ENCODE measurements around the gene TCFL5.

Gene TCFL5

GRCh38 chr20:62890444-62890843, 28.8 kb upstream of the TCFL5 start:
- no peak overlapping the region for H2AFZ ChIP-seq (ENCODE audit: low read length)
- H3K9ac ChIP-seq (ENCODE audit: low read depth, low read length, poor library complexity, severe bottlenecking): no peak overlapping the region
- H3K36me3 ChIP-seq (ENCODE audit: insufficient read depth, low read length): peaks cover 74% of the 10 kb centered on the region; the same call in 1 of the 2 replicates
- H4K20me1 ChIP-seq (ENCODE audit: insufficient read depth, low read length, poor library complexity, severe bottlenecking): no peaks in the 10 kb centered on the region
- H3F3A ChIP-seq (ENCODE audit: low read depth): no peaks in the 10 kb centered on the region
- H3K4me3 ChIP-seq (ENCODE audit: low read length, poor library complexity, severe bottlenecking): no peak overlapping the region
- no peaks in the 10 kb centered on the region for H3K27me3 ChIP-seq (ENCODE audit: insufficient read depth, low read length, poor library complexity, severe bottlenecking)
- no peaks in the 10 kb centered on the region for H3K79me2 ChIP-seq (ENCODE audit: insufficient read depth, low read length)
- no peaks in the 10 kb centered on the region for H3K9me3 ChIP-seq (ENCODE audit: insufficient read depth, low read depth, low read length)
- no peaks in the 10 kb centered on the region for H3K4me1 ChIP-seq (ENCODE audit: insufficient read depth, low read length, poor library complexity, severe bottlenecking)
- H3K4me2 ChIP-seq (ENCODE audit: low read depth, low read length, poor library complexity, severe bottlenecking): no peak overlapping the region
- TF ChIP-seq CTCF (conservative IDR thresholded peaks at IDR 0.05; ENCODE audit: low read length) (no peak), EZH2phosphoT487 (IDR thresholded peaks at IDR 0.05; ENCODE audit: borderline replicate concordance) (no peak)
- H3K9me2 ChIP-seq (replicated peaks; ENCODE audit: low read depth, low read length): no peaks in the 10 kb centered on the region

- H3K9ac ChIP-seq (ENCODE audit: low read depth, low read length, poor library complexity, severe bottlenecking): no peak overlapping the region
- H3F3A ChIP-seq (ENCODE audit: low read depth): no peaks in the 10 kb centered on the region
- no peaks in the 10 kb centered on the region for H3K4me1 ChIP-seq (ENCODE audit: insufficient read depth, low read length, poor library complexity, severe bottlenecking)
- H3K9me2 ChIP-seq (replicated peaks; ENCODE audit: low read depth, low read length): no peaks in the 10 kb centered on the region
- no peaks in the 10 kb centered on the region for H3K79me2 ChIP-seq (ENCODE audit: insufficient read depth, low read length)
- H3K4me3 ChIP-seq (ENCODE audit: low read length, poor library complexity, severe bottlenecking): no peak overlapping the region
- H4K20me1 ChIP-seq (ENCODE audit: insufficient read depth, low read length, poor library complexity, severe bottlenecking): no peaks in the 10 kb centered on the region
- no peak overlapping the region for H3K4me2 ChIP-seq (ENCODE audit: low read depth, low read length, poor library complexity, severe bottlenecking)
- H3K36me3 ChIP-seq (ENCODE audit: insufficient read depth, low read length): peaks cover 73% of the 10 kb centered on the region; the same call in 1 of the 2 replicates
- no peaks in the 10 kb centered on the region for H3K27me3 ChIP-seq (ENCODE audit: insufficient read depth, low read length, poor library complexity, severe bottlenecking)
- H3K9me3 ChIP-seq (ENCODE audit: insufficient read depth, low read depth, low read length): no peaks in the 10 kb centered on the region
- no peak overlapping the region for H2AFZ ChIP-seq (ENCODE audit: low read length)
- no peak for TF ChIP-seq EZH2phosphoT487 (IDR thresholded peaks at IDR 0.05; ENCODE audit: borderline replicate concordance)
- no peak for TF ChIP-seq CTCF (conservative IDR thresholded peaks at IDR 0.05; ENCODE audit: low read length)
Measured at GRCh38 chr20:62889871-62890270, 28.2 kb upstream of the TCFL5 start.

GRCh38 chr20:62889411-62889810, 27.8 kb upstream of the TCFL5 start:
- H3K36me3 ChIP-seq (ENCODE audit: insufficient read depth, low read length): peaks cover 68% of the 10 kb centered on the region; the same call in 1 of the 2 replicates
- no peak overlapping the region for H3K9ac ChIP-seq (ENCODE audit: low read depth, low read length, poor library complexity, severe bottlenecking)
- H3K4me2 ChIP-seq (ENCODE audit: low read depth, low read length, poor library complexity, severe bottlenecking): no peak overlapping the region
- no peak overlapping the region for H2AFZ ChIP-seq (ENCODE audit: low read length)
- no peak overlapping the region for H3K4me3 ChIP-seq (ENCODE audit: low read length, poor library complexity, severe bottlenecking)
- H3K9me3 ChIP-seq (ENCODE audit: insufficient read depth, low read depth, low read length): no peaks in the 10 kb centered on the region
- H3F3A ChIP-seq (ENCODE audit: low read depth): no peaks in the 10 kb centered on the region
- no peaks in the 10 kb centered on the region for H3K9me2 ChIP-seq (replicated peaks; ENCODE audit: low read depth, low read length)
- no peaks in the 10 kb centered on the region for H3K79me2 ChIP-seq (ENCODE audit: insufficient read depth, low read length)
- H3K4me1 ChIP-seq (ENCODE audit: insufficient read depth, low read length, poor library complexity, severe bottlenecking): no peaks in the 10 kb centered on the region
- TF ChIP-seq CTCF (conservative IDR thresholded peaks at IDR 0.05; ENCODE audit: low read length): no peak
- no peak for TF ChIP-seq EZH2phosphoT487 (IDR thresholded peaks at IDR 0.05; ENCODE audit: borderline replicate concordance)
- no peaks in the 10 kb centered on the region for H4K20me1 ChIP-seq (ENCODE audit: insufficient read depth, low read length, poor library complexity, severe bottlenecking)
- no peaks in the 10 kb centered on the region for H3K27me3 ChIP-seq (ENCODE audit: insufficient read depth, low read length, poor library complexity, severe bottlenecking)
